K562 (cell line): ENCODE data around the gene HPRT1.

Experiments used
- BACH1 ChIP-seq: fragments of 200-800 bp; sonication (Bioruptor generic); IDR thresholded peaks from 2 replicates; pipeline ENCODE4 v1.6.1; 2016; ENCODE audit warnings: missing genetic modification characterization, missing compliant biosample characterization
- MXI1 ChIP-seq: IDR thresholded peaks from 2 replicates; pipeline ENCODE4 v1.6.1; 2011; ENCODE audit warnings: low read depth, mild to moderate bottlenecking, improper control_type of control experiment, low read length
- PTBP1 ChIP-seq: fragments of 200-400 bp; formaldehyde crosslinking; IDR thresholded peaks from 2 replicates; pipeline ENCODE4 v1.6.1; 2017; ENCODE audit warnings: low read depth, low read length
- SMAD4 ChIP-seq: fragments of 250-450 bp; sonication (Bioruptor Pico); conservative IDR thresholded peaks from 2 replicates; pipeline ENCODE4 v1.8.0; 2021; ENCODE audit warnings: inconsistent platforms, mild to moderate bottlenecking, moderate library complexity

GRCh38 chrX:134423606-134424005 lies 36.4 kb upstream of the HPRT1 start:
- TF ChIP-seq SMAD4 = no peak
- no peak for TF ChIP-seq BACH1 (tag)
- TF ChIP-seq PTBP1 = no peak
- no peak for TF ChIP-seq MXI1
